Parathyroid adenoma (tissue), 2 donors: ENCODE data around the gene ZCCHC14.

Source experiments
- H2AFZ ChIP-seq: fragments of 300-600 bp; sonication (generic); one replicate; pipeline ENCODE4 v1.7.0; 2017; ENCODE audit warnings: antibody characterized with exemption, mild to moderate bottlenecking
- H3K27ac ChIP-seq: fragments of 300-600 bp; sonication (generic); one replicate; pipeline ENCODE4 v1.7.0; 2017
- H3K27me3 ChIP-seq: fragments of 300-600 bp; sonication (generic); one replicate; pipeline ENCODE4 v1.7.0; 2017; ENCODE audit warnings: low read length; ENCODE audit not compliant: control insufficient read depth, insufficient read depth
- H3K36me3 ChIP-seq: fragments of 300-600 bp; sonication (generic); one replicate; pipeline ENCODE4 v1.7.0; 2017; ENCODE audit warnings: low read length; ENCODE audit not compliant: control insufficient read depth, insufficient read depth
- H3K4me1 ChIP-seq: fragments of 300-600 bp; sonication (generic); one replicate; pipeline ENCODE4 v1.7.0; 2017; ENCODE audit warnings: control low read depth
- H3K4me2 ChIP-seq: fragments of 300-600 bp; sonication (generic); one replicate; pipeline ENCODE4 v1.7.0; 2017; ENCODE audit warnings: low read length
- H3K4me3 ChIP-seq: fragments of 300-600 bp; sonication (generic); one replicate; pipeline ENCODE4 v1.7.0; 2017; ENCODE audit warnings: low read depth, low read length
- H3K79me2 ChIP-seq: fragments of 300-600 bp; sonication (generic); one replicate; pipeline ENCODE4 v1.7.0; 2017; ENCODE audit warnings: control low read depth
- H3K9ac ChIP-seq: fragments of 300-600 bp; sonication (generic); one replicate; pipeline ENCODE4 v1.7.0; 2017; ENCODE audit warnings: mild to moderate bottlenecking
- H3K9me3 ChIP-seq: fragments of 300-600 bp; sonication (generic); one replicate; pipeline ENCODE4 v1.7.0; 2017; ENCODE audit warnings: low read length; ENCODE audit not compliant: control insufficient read depth
- TF ChIP-seq, protein P1 (sequence below): fragments of 300-600 bp; sonication (generic); IDR thresholded peaks from one replicate; pipeline ENCODE4 v1.7.0; 2017; ENCODE audit warnings: antibody characterized with exemption, mild to moderate bottlenecking
- donor health status: primary hyperparathyroidism.

ZCCHC14 gene

DNA sequence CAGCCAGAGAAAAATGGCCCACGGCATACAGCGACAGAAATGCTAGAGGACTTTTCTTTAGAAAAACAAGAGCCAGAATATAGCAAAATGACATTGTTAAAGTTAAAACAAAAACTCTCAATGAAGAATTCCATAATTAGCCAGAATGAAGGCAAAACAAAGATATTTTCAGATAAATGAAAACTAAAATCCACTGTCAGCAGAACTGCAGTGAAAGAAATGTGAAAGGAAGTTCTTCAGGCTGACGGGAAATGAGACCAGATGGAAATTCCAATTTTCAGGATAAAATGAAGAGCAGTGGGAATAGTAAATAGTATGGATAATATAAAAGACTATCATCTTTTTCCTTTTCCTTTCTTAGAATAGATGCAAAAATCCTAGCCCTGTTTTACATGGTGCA, 38.4 kb downstream of the ZCCHC14 start:
- H3K27ac ChIP-seq, result no peak overlapping the region
- H3K4me2 ChIP-seq, result no peak overlapping the region
- H3K27me3 ChIP-seq, result no peaks in the 10 kb centered on the region
- peaks cover 44% of the 10 kb centered on the region for H3K79me2 ChIP-seq
- peaks cover 11% of the 10 kb centered on the region for H3K4me1 ChIP-seq
- no peak overlapping the region for H3K9ac ChIP-seq
- no peak overlapping the region for H3K4me3 ChIP-seq
- H2AFZ ChIP-seq, result no peak overlapping the region
- TF ChIP-seq, protein P1, sequence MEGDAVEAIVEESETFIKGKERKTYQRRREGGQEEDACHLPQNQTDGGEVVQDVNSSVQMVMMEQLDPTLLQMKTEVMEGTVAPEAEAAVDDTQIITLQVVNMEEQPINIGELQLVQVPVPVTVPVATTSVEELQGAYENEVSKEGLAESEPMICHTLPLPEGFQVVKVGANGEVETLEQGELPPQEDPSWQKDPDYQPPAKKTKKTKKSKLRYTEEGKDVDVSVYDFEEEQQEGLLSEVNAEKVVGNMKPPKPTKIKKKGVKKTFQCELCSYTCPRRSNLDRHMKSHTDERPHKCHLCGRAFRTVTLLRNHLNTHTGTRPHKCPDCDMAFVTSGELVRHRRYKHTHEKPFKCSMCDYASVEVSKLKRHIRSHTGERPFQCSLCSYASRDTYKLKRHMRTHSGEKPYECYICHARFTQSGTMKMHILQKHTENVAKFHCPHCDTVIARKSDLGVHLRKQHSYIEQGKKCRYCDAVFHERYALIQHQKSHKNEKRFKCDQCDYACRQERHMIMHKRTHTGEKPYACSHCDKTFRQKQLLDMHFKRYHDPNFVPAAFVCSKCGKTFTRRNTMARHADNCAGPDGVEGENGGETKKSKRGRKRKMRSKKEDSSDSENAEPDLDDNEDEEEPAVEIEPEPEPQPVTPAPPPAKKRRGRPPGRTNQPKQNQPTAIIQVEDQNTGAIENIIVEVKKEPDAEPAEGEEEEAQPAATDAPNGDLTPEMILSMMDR, result no peak
- no peaks in the 10 kb centered on the region for H3K9me3 ChIP-seq
- H3K36me3 ChIP-seq, result no peaks in the 10 kb centered on the region

- no peak overlapping the region for H3K4me3 ChIP-seq
These were observed 39.5 kb downstream of the ZCCHC14 start for GRCh38 chr16:87453326-87453725.

DNA sequence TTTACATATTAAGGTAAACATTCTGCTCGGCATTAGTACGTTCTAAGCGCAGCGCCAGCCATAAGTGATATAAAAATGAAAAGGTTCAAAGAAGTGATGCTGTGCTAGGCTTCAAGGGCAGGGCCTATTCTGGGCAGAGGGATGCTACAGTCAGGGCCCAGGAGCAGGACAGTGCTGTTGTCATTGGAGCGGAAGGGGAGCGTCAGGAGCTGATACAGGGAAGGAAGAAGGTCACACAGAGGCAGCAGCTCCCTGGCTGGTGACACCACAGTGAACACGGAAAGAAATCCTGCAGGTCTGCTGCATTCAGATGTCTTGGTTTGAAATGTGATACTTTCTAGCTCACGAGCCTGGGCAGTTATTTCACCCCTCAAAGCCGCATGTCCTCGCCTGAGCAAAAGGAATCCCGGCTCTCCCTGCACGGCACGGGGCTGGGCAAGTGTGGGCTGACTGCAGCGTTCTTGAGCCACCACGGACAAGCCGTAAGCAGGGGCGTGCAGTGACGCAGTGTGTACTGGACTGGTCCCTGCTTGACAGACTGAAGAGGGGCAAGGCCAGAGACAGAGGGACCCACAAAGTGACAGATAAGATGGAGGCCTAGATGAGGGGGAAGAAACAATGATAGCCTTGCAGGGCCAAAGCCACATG, 41.1 kb downstream of the ZCCHC14 start:
- Histone ChIP-seq H3K36me3 (no peaks in the 10 kb centered on the region), H3K27me3 (no peaks in the 10 kb centered on the region), H2AFZ (no peak overlapping the region), H3K9ac (no peak overlapping the region), H3K9me3 (no peaks in the 10 kb centered on the region), H3K27ac (peak overlapping the region; percentile 16), H3K4me3 (no peak overlapping the region), H3K4me1 (peaks cover 5% of the 10 kb centered on the region), H3K79me2 (peaks cover 41% of the 10 kb centered on the region), H3K4me2 (no peak overlapping the region)
- TF ChIP-seq, protein P1, result no peak

More at GRCh38 chr16:87453326-87453725, 39.5 kb downstream of the ZCCHC14 start:
- H3K9ac ChIP-seq, result no peak overlapping the region
- no peaks in the 10 kb centered on the region for H3K9me3 ChIP-seq
- peaks cover 43% of the 10 kb centered on the region for H3K79me2 ChIP-seq
- no peak overlapping the region for H2AFZ ChIP-seq
- H3K4me2 ChIP-seq, result no peak overlapping the region
- no peaks in the 10 kb centered on the region for H3K36me3 ChIP-seq
- H3K27me3 ChIP-seq, result no peaks in the 10 kb centered on the region
- H3K27ac ChIP-seq, result no peak overlapping the region
- H3K4me1 ChIP-seq, result peaks cover 5% of the 10 kb centered on the region
- TF ChIP-seq, protein P1, result no peak

- Histone ChIP-seq H3K4me3 (no peak overlapping the region), H3K4me1 (peaks cover 5% of the 10 kb centered on the region), H3K79me2 (peaks cover 22% of the 10 kb centered on the region), H3K9me3 (no peaks in the 10 kb centered on the region), H3K4me2 (no peak overlapping the region), H3K27ac (no peak overlapping the region), H2AFZ (no peak overlapping the region), H3K9ac (no peak overlapping the region), H3K36me3 (no peaks in the 10 kb centered on the region), H3K27me3 (no peaks in the 10 kb centered on the region)
- TF ChIP-seq, protein P1, result no peak
These were observed 44.0 kb downstream of the ZCCHC14 start for GRCh38 chr16:87448866-87449265.

DNA sequence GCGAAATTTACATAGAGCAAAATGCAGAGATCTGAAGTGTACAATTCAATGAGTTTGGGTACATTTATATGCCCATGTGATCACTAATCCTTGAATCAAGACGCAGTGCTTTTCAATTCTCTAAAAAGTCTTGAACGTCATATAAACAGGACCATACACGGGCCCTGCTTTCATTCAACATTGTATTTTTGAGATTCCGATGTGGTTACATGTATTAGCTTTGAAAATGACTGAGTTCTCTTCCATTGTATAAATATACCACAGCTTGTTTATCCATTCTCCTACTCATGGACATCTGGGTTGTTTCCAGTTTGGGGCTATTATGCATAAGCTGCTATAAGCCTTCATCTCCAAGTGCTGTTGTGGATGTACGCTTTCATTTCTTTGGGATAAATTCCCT, 45.5 kb downstream of the ZCCHC14 start:
- Histone ChIP-seq H3K9me3 (no peaks in the 10 kb centered on the region), H3K27me3 (no peaks in the 10 kb centered on the region), H3K4me3 (no peak overlapping the region), H3K4me1 (peaks cover 5% of the 10 kb centered on the region), H3K79me2 (peaks cover 12% of the 10 kb centered on the region), H2AFZ (no peak overlapping the region), H3K4me2 (no peak overlapping the region), H3K36me3 (no peaks in the 10 kb centered on the region), H3K9ac (no peak overlapping the region), H3K27ac (no peak overlapping the region)
- TF ChIP-seq, protein P1, result no peak
